ENCODE data around the gene LRMDA. TPM values are rescaled to one million over a fixed set of nuclear protein-coding genes. Genes with fewer than 3 reads are reported as not detected.

Gene LRMDA
- polyA plus RNA-seq, 1 donor (not counting 4 experiments of a cell fraction or from before 2014, with no cell fraction given): not detected

DNA sequence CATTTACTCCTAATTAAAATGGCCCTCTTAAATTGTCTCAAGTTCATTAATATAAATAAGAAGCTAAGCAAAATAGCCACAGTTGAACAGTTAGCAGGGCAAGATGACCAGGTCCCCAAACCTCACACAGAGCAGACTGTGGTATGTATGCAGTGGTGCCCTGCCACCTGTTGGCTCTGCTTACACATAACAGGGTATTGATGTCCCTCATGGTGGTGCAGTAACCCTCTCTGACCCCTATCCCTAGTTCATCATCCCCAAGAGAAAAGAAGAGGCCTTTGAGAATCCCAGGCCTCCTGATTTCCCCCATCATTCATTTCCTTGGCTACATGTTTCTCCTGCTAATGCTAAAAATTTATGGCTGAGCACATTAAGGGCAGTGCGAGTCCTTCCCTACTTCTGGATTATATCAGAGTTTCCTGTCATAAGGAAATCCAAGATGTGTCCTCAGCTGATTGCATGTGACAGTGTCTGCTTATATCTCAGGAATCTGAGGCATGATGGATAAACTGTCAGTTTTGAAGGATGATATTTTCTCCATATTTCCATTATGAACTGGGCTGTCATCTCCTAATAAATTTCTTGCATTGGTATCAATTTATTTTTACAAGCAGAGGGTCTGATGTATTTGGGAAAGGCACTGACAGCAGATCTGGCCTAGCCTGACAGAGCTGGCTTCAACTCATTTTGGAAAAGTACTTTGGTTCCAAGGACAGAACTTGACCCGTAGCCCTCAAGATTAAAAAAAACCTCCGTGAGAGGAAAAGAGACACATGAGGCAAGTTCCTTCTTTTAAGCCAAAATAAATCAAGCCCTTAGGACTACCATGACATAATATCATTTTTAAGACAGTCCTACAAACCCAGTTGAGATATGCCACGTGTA lies 880.6 kb downstream of the LRMDA start:
- no peak overlapping the region for H3K4me2 ChIP-seq (ENCODE audit: control insufficient read depth, extremely low read depth, insufficient read depth, low read depth, low read length)
- H3K27ac ChIP-seq (ENCODE audit: control insufficient read depth, insufficient read depth, low read length): no peak overlapping the region
- no peak for TF ChIP-seq EZH2 (IDR thresholded peaks at IDR 0.05; ENCODE audit: low read length)
- TF ChIP-seq, protein P1, sequence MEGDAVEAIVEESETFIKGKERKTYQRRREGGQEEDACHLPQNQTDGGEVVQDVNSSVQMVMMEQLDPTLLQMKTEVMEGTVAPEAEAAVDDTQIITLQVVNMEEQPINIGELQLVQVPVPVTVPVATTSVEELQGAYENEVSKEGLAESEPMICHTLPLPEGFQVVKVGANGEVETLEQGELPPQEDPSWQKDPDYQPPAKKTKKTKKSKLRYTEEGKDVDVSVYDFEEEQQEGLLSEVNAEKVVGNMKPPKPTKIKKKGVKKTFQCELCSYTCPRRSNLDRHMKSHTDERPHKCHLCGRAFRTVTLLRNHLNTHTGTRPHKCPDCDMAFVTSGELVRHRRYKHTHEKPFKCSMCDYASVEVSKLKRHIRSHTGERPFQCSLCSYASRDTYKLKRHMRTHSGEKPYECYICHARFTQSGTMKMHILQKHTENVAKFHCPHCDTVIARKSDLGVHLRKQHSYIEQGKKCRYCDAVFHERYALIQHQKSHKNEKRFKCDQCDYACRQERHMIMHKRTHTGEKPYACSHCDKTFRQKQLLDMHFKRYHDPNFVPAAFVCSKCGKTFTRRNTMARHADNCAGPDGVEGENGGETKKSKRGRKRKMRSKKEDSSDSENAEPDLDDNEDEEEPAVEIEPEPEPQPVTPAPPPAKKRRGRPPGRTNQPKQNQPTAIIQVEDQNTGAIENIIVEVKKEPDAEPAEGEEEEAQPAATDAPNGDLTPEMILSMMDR (optimal IDR thresholded peaks at IDR 0.05 in 1 of 3, IDR thresholded peaks at IDR 0.05 in 1 of 3, conservative IDR thresholded peaks at IDR 0.05 in 1 of 3; ENCODE audit: extremely low read depth in 1 of 3, insufficient read depth in 2 of 3, low read length in 3 of 3): peak; percentile 63 to 92 (median 76)
- H3K9me1 ChIP-seq (ENCODE audit: control insufficient read depth, extremely low read depth, insufficient read depth, low read length): no peaks in the 10 kb centered on the region
- H3K9me3 ChIP-seq (ENCODE audit: control insufficient read depth, low read depth, low read length): no peaks in the 10 kb centered on the region
- FAIRE-seq: peak; percentile 59
- H3K9ac ChIP-seq (ENCODE audit: control insufficient read depth, extremely low read depth, insufficient read depth, low read length): no peak overlapping the region
- peaks cover 4% of the 10 kb centered on the region for H3K27me3 ChIP-seq (ENCODE audit: control insufficient read depth, extremely low read depth, insufficient read depth, low read length)
- no peaks in the 10 kb centered on the region for H4K20me1 ChIP-seq (ENCODE audit: control insufficient read depth, extremely low read depth, insufficient read depth, low read length)
- DNase-seq (ENCODE audit: low read depth, low spot score): no peak
- H3K4me1 ChIP-seq (ENCODE audit: control insufficient read depth, extremely low read depth, insufficient read depth, low read length): no peaks in the 10 kb centered on the region
- dilution Hi-C loops (cut with MboI; ENCODE audit: extremely low pct_ligation_motif_present, low sequenced_read_pairs): no loop called here
- no peaks in the 10 kb centered on the region for H3K36me3 ChIP-seq (ENCODE audit: control insufficient read depth in 2 of 2, extremely low read depth in 1 of 2, insufficient read depth in 2 of 2, low read length in 2 of 2)
- no peak overlapping the region for H2AFZ ChIP-seq (ENCODE audit: control insufficient read depth, low read length)
- H3K4me3 ChIP-seq (ENCODE audit: control insufficient read depth in 2 of 3, extremely low read depth in 1 of 3, insufficient read depth in 2 of 3, low read depth in 1 of 3, low read length in 3 of 3): no peak overlapping the region
- H3K79me2 ChIP-seq (ENCODE audit: control insufficient read depth, insufficient read depth, low read length): no peaks in the 10 kb centered on the region

DNA sequence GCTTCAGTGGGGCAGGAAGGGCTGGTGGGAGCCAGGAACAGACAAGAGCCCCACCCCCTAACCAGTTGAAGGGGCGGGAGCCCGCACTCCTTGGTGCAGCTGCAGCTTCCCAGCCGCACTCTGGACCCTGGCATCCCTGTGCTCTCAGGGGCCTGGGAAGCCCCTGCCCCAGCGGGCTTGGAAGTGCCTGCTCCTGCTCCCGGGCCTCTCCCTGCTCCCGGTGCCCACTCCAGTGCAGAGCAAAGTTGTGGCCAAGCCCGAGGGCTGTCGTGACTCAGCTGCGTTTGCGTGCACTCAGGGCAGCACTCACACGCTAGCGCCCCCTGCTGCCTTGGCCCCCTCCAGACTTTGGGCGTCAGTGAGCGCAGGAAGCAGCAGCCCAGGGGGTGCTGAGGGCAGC lies 883.8 kb downstream of the LRMDA start:
- FAIRE-seq: no peak
- TF ChIP-seq, protein P1 (optimal IDR thresholded peaks at IDR 0.05 in 1 of 3, IDR thresholded peaks at IDR 0.05 in 1 of 3, conservative IDR thresholded peaks at IDR 0.05 in 1 of 3; ENCODE audit: extremely low read depth in 1 of 3, insufficient read depth in 2 of 3, low read length in 3 of 3): no peak
- no peak for TF ChIP-seq EZH2 (IDR thresholded peaks at IDR 0.05; ENCODE audit: low read length)
- no peak overlapping the region for H3K4me2 ChIP-seq (ENCODE audit: control insufficient read depth, extremely low read depth, insufficient read depth, low read depth, low read length)
- H2AFZ ChIP-seq (ENCODE audit: control insufficient read depth, low read length): no peak overlapping the region
- H3K9me3 ChIP-seq (ENCODE audit: control insufficient read depth, low read depth, low read length): no peaks in the 10 kb centered on the region
- no peaks in the 10 kb centered on the region for H4K20me1 ChIP-seq (ENCODE audit: control insufficient read depth, extremely low read depth, insufficient read depth, low read length)
- dilution Hi-C loops (cut with MboI; ENCODE audit: extremely low pct_ligation_motif_present, low sequenced_read_pairs): no loop called here
- no peak overlapping the region for H3K9ac ChIP-seq (ENCODE audit: control insufficient read depth, extremely low read depth, insufficient read depth, low read length)
- no peaks in the 10 kb centered on the region for H3K9me1 ChIP-seq (ENCODE audit: control insufficient read depth, extremely low read depth, insufficient read depth, low read length)
- no peak for DNase-seq (ENCODE audit: low read depth, low spot score)
- H3K4me3 ChIP-seq (ENCODE audit: control insufficient read depth in 2 of 3, extremely low read depth in 1 of 3, insufficient read depth in 2 of 3, low read depth in 1 of 3, low read length in 3 of 3): no peak overlapping the region
- no peaks in the 10 kb centered on the region for H3K79me2 ChIP-seq (ENCODE audit: control insufficient read depth, insufficient read depth, low read length)
- H3K27me3 ChIP-seq (ENCODE audit: control insufficient read depth, extremely low read depth, insufficient read depth, low read length): no peaks in the 10 kb centered on the region
- no peak overlapping the region for H3K27ac ChIP-seq (ENCODE audit: control insufficient read depth, insufficient read depth, low read length)
- no peaks in the 10 kb centered on the region for H3K36me3 ChIP-seq (ENCODE audit: control insufficient read depth in 2 of 2, extremely low read depth in 1 of 2, insufficient read depth in 2 of 2, low read length in 2 of 2)
- H3K4me1 ChIP-seq (ENCODE audit: control insufficient read depth, extremely low read depth, insufficient read depth, low read length): no peaks in the 10 kb centered on the region

Data from keratinocyte (primary cell).